ENCODE data around the gene DTYMK.

The DTYMK gene

DNA sequence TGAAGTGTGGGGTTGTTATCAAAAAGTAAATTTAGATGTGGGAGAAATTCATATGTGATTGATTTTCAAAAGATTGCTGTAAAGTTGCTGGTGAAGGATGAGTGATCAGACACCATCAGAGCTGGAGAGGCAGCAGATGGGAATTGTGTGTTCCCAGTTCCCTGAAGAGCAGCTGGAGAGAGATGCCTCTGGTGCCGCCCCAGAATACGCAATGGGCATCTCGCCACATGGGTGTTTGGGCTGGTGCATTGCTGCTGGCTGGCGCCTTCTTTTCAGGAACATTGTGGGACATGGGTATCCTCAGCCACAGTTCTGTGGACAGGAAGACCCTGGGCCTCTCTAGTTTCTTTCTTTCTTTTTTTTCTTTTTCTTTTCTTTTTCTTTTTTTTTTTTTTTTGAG is 37.2 kb downstream of the DTYMK start:
- no peak for DNase-seq (ENCODE audit: low read depth)

GRCh38 chr2:241648453-241648852 is 38.2 kb downstream of the DTYMK start:
- DNase-seq (ENCODE audit: low read depth): no peak

DNA sequence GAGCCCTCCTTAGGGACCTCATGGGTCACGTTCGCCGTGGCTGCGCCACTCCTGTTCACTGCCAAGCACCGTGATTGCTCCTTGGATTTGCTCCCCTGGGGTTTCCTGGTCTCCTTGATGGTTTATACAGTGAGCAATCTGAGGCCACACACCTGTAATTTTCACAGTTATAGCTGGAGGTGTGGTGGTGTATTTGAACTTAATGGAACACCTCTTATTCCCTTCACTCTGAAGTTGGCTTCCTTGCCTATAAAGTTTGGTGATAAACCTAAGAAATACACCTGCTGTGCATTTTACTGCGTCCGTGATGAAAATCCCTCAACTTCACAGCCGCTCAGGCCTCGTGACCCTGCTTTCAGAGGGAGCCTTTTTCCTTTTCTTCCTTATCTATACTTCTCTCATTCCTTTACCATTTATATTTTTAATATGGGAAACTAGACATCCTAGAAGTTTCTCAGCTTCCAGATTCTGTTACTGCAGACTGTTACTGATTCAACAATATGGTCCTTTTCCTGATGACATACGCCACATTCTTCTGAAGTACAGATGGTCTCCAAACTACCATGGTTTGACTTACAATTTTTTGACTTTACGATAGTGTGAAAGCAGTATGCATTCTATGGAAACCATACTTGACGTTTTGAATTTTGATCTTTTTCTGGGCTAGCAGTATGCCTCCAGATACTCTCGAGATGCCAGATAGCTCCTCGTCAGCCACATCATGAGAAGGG is 40.5 kb downstream of the DTYMK start:
- DNase-seq (ENCODE audit: low read depth): no peak

GRCh38 chr2:241645056-241645914 is 41.3 kb downstream of the DTYMK start:
- DNase-seq (ENCODE audit: low read depth): no peak

GRCh38 chr2:241641631-241642030 is 45.0 kb downstream of the DTYMK start:
- no peak for DNase-seq (ENCODE audit: low read depth)

DNA sequence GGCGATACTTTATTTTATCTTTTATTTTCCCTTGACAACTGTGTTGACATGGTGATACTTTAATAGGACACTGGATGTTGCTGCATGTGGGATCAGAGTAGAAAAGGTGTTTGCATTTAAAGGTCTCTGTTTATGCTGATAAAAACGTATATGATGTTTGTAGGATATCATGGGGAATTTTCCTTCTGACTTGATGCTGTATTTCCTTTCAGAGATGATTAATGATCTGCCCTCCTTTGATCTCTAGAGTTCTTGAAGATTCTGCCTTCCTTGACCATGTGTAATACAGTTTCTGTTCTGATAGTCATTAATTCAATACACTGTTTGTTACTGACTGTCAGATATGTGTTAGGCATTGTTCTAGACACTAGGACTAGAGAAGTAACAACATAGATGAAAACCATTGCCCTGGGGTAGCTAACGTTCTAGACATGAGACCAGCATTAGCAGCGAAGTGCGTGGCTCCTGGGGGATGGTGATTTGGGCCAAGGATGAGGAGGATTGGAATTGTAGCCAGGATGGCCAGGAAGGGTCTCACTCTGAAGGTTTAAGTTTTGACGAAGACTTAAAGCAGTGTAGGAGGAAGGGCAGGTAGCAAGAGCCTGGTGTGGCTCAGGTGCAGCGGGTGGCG is 46.3 kb downstream of the DTYMK start:
- DNase-seq (ENCODE audit: low read depth): no peak

DNA sequence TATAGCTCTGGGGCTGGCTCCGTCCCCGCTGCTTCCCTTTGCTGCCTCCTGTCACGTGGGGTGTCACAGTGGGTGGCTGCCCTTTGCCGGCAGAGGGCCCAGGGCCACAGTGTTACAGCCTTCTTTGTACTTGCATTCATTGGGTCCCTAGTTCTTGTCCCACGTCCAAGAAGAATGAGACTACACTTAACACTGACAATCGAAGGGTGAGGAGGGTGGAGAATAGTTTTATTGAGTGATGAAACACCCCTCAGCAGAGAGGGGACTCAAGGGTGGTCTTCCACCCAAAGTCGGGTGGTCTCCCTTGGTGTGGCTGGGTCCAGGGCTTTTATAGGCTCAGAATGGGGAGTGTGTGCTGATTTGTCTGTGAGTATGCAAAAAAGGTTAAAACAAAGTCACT is 47.2 kb downstream of the DTYMK start:
- DNase-seq (ENCODE audit: low read depth): no peak

DNA sequence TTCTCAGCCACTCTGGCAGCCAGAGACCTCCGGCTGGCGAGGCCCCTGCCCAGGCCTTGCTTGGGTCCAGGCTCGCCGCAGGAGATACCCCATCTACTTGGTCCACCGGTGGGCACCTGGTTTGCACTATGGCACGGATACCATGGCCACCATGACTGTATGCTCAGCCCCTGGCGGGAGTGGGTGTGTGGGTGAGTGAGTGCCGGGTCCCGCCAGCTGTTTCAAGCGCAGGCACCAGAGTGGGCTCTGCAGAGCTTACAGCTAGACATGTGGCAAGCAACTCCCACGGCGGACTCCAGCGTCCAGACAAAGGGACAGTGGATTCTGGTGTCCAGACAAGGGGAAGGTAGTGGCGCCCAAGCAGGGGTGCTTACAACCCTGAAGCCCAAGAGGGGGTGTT is 47.7 kb downstream of the DTYMK start:
- DNase-seq (ENCODE audit: low read depth): no peak

DNA sequence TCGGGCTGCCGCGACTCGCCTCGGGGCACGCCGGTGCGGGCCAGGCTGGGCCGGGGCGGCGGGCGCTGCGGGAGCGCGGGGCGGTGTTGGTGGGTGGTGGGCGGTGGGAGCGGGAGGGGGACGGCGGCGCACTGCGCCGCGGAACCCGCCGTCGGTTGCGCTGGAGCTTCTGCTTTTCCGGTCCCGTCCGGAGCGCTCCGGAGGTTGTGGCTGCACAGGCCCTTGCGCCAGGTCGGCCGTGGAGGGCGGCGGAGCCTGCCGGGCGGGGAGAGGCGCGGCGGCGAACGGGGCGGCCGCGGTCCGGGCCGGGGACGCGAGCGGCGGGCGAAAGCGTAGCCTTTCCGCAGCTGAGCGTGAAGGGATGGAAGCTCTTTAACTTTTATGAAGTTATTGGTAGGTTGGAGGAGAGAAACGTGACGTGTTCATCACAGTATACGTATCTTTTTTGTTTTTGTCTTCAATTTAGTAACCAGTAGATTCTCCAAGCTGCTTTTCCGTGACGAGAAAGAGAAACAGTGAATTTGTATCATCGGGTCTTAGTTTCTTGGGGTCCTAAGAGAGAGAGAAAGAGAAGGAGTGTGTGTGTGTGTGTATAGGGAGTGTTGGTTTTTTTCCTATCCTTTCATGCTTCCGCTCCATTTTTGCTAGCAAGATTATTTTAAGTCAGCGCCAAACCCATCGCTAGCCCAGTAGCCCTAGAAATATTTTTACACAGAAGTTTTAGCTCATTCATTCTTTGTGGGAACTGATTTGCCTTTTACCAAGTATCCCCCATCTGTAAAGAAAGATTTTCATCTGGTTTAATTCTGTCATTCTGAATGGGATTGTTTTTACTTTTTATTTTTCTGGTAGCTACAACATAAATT is 48.6 kb downstream of the DTYMK start:
- DNase-seq (ENCODE audit: low read depth): no peak

DNA sequence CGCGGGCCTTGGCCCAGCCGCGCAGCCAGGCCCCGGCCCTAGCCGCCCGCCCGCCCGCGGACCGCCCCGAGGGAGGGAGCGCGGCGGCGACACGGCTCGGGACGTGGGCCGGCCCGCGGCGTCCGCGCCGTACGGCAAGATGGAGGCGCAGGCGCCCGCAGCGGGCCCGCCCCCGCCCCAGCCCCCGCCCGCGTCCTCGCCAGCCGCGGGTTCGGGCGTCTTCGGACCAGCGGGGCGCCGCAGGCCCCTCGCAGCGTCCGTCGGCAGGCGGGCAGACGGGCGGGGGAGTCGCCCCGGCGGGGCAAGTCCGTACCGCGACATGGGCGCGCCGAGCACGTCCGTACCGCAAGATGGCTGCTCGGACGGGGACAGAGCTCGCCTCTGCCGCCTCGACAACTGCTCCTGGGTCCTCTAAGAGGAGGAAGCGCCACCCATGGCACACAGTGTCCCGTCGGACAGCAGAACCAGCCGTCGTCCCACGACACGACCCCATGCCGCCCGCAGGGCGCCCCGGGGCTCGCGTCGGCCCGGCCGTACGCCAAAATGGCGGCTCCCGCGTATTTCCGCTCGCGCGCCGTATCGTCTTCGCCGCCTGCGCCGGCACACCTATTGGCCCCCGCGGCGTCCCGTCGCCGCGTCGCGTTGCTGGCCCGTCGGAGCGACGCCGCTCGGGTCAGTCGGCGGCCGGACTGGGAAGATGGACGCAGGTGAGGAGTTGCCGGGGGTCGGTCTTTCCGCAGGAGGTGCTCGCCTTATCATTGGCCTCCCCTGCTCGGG is 49.4 kb downstream of the DTYMK start, which contains the start of the genes ATG4B and THAP4:
ATG4B (plus strand) TSS at position 676 of the 777 bp plus-strand sequence; CDS start at position 698, 22 bp downstream.
THAP4 (minus strand) TSS at position 141 of the 777 bp plus-strand sequence. CDS start 141 bp downstream, outside the sequence.
- peak; percentile 75 for DNase-seq (ENCODE audit: low read depth)

GRCh38 chr2:241636182-241637017 is 50.2 kb downstream of the DTYMK start:
- DNase-seq (ENCODE audit: low read depth): peak; percentile 7

DNA sequence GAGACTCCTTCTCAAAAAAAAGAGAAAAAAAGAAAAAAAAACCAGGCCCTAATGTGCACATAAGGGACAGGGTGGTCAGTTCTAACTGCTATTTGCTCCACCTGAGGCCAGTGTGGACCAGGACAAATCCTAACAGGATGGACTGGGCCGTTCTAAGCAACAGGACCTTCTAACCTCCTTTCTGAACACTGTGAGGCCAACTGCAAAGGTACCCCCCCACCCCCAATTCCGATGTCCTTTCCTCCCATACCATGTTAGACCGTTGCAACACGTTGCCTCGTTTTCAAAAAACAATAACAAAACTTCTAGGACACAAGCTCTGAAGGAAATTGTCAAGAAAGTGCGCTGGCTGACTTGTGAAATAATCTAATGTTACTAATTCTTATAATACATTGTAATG is 50.9 kb downstream of the DTYMK start:
- DNase-seq (ENCODE audit: low read depth): no peak

DNA sequence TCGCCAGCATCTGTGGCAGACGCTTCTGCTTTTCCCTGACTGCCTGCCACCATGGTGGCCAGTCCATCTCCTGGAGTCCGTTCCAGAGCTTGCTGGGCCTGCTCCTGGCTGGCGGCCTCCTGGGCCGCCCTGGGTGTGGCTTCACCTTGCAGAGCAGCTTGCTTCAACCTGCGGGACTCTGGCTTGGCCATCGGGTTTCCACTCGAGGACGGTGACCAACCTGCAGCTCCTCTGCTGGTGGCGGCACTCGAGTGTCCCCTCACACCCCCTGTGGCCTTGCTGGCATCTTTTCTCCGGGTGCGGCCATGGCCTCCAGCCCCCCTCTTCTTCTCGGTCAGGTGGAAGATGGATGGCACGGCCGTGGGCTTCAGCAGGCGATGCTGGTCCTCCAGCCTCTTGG is 53.1 kb downstream of the DTYMK start:
- no peak for DNase-seq (ENCODE audit: low read depth)

DNA sequence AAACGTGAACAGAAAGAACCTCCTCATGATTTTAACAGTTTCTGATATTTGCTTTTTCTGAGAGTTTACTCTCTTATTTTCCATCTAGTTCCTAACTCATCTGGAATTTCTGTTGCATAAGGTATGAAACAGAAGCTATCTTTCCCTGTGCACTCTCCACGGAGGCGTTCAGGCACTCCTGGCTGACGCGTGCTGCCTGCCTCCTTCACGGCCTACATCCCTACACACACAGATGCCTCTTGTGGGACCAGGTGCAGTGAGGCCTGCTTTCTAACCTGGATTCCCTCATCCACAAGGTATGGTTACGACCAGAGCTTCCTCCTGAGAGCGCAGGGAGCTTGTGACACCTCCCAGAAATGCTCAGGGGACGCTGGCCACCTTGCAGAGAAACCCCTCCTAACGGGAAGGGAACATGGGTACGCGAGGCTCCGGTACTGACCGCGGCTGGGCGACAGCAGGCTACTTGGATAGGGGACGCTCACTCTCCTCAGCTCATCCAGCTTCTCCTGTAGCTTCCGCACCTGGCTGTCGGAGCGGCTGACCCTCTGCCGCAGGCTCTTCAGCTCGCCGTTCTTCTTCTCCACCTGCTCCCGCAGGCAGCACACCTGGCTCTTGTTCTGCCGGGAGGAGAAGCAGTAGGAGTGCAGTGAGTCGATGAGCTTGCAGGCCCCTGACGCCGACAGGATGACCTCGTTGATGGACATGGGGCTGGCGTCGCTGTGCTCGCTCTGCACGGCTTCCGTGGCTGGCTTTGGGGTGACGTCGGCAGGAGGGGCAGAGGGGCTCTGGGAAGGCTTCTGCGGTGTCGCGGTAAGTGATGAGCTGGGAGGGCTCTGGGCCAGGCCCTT is 53.9 kb downstream of the DTYMK start:
- no peak for DNase-seq (ENCODE audit: low read depth)

DNA sequence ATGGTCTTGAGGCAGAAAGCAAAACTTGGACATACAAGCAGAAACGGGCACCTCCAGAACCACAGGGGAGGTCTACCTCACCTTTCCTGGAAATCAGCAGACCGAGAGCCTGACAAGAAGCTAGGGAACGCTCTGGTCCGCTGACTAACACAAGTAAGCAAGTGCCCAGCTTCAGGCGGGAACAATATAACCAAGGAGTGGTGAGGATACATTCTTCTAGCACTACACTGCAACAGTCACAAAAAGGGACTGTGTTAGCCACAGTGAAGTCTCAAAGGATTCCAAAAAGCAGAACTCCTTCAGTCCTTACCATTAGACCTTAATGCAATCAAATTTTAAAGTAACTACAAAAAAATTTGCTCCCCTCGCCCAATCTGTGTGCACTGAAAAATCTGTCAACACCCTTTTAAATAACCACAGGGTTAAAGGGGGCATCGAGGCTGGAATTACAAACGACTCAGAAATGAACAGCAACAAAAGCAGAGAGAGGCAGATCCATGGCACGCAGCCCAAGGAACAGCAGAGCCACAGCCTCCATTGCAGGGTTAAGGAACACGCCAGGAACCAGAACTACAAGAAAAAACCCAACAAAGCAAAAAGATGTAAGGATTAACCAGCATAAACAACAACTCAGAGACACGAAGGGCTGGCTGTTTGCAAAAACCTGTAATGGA is 56.7 kb downstream of the DTYMK start:
- no peak for DNase-seq (ENCODE audit: low read depth)

DNA sequence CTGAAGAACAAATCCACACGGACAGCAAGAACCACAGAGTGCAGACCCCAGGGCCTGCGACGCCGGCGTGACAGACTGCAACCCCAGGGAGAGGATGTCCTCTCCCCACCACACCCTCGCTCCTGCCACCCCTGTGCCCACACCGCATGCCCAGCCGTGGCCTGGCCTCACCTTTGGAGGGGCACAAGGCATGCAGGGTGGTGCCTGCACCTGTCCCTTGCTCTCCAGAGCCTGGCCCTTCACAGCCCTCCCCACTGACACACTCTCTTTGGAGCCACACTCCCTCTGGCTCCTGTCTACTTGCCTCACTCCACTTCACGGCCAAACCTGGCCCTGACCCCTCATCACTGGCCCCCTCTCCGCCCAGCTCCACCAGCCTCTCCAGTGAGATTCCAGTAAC is 58.9 kb downstream of the DTYMK start:
- no peak for DNase-seq (ENCODE audit: low read depth)

All from activated T-cell treated with anti-CD3 and anti-CD28 coated beads for 24 hours (primary cell).